Inflammatory macrophage treated with lipopolysaccharide for 1 hour (primary cell): Measurements from ENCODE around the gene EPC2.
"Not testable (repeated sequence)": the region's sequence is repeated elsewhere in the genome, so short reads cannot be mapped to it uniquely, and the experiment has no call there.

Source experiments
- DNase-seq, 2 donors: peaks; one replicate each; pipeline ENCODE4 v3.0.0-alpha.2; 2020 to 2022

EPC2 gene

GRCh38 chr2:148642112-148642744 lies 2.3 kb upstream of the EPC2 start:
- no peak for DNase-seq

DNA sequence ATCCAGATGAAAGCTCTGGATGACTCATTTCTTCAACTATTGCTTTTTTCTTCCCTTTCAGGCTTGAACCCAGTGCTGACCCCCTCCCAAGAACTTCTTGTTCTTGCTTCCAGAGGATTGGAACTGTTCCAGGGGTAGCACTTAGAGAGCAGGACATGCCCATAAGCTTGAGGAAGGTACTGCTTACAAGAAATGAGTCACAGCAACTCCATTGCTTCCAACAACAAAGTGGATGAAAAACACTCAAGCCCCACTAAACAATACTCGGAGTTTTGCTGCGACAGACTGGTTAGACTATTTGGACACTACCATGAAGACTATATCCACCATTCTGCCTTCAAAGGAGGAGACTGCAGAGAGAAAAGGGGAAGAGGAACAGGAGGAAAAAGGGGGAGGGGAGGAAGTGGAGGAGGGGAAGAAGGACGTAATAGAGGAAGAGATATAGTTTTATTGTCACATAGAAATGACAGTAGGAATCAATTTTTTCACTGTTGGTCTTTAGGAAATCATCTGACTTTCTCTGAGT lies 1.6 kb upstream of the EPC2 start:
- peak in 1 of 2 donors; percentile 65 for DNase-seq

DNA sequence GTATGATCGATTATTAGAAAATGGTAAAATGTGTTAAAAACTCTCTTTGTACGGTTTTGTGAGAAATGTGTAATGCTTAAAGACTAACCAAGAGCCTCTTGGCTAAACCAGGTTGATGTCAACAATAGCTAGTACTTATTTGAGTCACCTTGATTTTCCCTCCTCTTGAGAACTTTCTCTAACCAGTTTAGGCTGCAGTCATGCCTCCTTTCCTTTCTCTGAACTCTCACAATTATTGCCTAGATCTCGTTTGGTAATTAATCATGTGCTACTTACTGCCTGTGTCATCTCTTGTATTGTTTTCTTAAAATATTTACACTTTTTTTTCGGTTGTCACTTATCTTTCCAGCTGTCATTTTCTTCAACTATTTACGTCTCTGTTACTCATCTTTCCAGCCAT lies 1.1 kb upstream of the EPC2 start:
- peak in 1 of 2 donors; percentile 22 for DNase-seq

DNA sequence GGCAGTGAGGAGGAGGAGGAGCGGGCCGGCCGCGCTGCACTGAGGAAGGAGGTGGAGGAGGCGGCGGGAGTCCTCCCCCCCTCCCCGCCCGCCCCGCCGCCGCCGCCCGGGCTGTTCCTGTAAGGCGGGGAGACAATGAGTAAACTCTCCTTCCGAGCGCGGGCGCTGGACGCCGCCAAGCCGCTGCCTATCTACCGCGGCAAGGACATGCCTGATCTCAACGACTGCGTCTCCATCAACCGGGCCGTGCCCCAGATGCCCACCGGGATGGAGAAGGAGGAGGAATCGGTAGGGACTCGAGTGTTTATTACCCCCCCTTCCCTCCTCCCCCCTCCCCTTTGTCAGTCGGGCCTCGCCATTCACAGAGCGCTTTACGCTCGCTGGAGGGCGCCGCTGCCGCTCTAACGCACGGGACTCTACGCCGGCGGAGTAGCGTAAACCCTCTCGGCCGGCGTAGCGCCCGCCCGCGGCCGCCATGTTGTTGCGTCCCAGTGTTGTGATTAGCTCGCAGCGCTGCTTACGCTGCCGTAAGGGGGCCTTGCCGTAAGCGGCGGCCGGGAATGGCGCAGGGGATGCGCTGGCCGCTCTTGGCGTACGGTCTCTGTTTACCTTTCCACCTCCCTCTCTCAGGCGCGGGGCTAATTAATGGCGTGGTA lies 460 bp downstream of the EPC2 start:
- peak; percentile 86 to 96 for DNase-seq

GRCh38 chr2:148645539-148646230 lies 1.1 kb downstream of the EPC2 start:
- DNase-seq = peak in 1 of 2 donors; percentile 78

GRCh38 chr2:148646231-148646559 lies 1.6 kb downstream of the EPC2 start:
- DNase-seq = peak in 1 of 2 donors; percentile 83

DNA sequence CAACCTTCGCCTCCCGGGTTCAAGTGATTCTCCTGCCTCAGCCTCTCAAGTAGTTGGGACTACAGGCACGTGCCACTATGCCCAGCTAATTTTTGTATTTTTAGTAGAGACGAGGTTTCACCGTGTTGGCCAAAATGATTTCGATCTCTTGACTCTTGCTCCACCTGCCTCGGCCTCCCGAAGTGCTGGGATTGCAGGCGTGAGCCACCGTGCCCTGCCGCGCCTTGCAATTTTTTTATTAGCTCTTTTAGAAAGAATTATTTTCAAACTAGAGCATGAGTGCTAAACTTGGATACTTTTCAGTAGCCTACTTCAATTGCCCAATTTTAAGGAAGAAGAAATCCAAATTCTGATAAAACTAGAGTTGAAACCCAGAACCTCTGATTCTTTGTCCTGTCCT lies 3.2 kb downstream of the EPC2 start:
- not testable (repeated sequence) for DNase-seq

- no peak for DNase-seq
These were observed 5.4 kb downstream of the EPC2 start for GRCh38 chr2:148649936-148650335.

DNA sequence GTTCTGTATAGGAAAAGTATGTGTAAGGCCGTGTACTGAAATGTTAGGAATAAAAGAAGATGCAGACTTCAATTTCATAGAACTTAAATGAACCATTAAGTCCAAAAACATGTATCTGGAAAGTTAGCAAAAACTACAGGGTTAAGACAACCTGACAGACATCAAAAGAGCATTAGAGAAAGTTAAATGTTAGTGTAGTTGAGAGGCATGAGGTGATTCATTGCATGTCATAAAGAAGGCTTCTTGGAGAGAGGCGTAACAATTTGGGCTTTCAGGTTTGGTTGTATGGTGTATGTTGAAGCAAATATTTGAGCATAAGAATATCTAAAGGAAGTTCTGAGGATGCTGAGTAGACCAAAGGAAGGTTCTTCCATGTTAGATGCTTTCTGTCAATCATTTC lies 6.3 kb downstream of the EPC2 start:
- DNase-seq = no peak

DNA sequence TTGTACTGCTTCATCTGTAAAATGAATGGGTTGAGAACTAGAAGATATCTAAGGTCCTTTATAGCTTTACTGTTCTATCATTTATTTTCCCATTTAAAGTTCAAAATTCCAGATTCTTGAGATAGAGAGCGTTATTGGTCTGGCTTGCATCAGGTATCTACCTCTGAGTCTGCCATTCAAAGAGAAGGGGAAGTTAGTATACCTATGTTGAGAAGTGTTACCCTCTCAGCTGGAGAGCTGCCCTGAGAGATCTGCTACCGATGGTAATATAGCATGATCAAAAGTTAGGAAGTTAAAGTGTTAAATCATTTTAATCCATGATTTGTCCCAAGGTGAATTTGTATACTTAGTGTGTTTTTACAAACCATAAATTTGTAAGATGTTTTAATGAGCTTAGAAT lies 7.4 kb downstream of the EPC2 start:
- no peak for DNase-seq

DNA sequence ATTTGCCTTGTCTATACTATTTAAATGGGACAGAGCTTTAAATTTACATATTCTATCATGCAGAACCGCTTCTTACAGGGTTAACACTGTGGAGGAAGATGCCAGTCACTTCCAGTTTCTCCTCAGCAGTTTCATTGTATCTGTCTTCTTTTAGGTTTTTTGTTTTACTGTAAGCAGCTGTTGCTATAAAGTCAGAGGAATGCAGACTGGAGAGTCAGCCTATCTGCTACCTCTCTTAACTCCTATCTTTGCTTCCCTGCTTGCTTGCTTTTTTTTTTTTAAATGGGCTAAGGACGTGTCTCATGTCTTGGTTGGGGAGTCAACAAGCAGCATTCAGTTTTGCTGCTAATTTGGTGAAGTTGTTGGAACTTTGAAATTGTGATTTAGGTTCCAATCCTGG lies 8.9 kb downstream of the EPC2 start:
- DNase-seq = no peak

- no peak for DNase-seq
These were observed 9.9 kb downstream of the EPC2 start for GRCh38 chr2:148654435-148654834.

DNA sequence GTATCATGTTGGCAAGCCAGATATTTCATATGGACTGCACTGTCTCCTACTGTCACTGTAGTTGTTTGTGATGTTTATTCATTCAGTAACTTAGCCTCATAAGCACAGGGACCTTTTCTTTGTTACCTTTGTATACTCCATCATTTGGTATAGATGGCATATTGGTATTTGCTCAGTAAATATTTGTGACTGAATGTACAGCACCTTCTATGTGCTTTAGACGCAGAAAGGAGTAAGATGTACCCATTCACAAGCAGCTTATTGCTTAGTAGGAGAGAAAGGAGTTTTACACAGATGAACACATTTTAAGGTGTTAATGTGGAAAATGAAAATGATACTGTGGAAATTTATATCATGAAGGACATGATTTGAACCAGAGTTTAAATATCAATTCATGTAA lies 12.0 kb downstream of the EPC2 start:
- no peak for DNase-seq

DNA sequence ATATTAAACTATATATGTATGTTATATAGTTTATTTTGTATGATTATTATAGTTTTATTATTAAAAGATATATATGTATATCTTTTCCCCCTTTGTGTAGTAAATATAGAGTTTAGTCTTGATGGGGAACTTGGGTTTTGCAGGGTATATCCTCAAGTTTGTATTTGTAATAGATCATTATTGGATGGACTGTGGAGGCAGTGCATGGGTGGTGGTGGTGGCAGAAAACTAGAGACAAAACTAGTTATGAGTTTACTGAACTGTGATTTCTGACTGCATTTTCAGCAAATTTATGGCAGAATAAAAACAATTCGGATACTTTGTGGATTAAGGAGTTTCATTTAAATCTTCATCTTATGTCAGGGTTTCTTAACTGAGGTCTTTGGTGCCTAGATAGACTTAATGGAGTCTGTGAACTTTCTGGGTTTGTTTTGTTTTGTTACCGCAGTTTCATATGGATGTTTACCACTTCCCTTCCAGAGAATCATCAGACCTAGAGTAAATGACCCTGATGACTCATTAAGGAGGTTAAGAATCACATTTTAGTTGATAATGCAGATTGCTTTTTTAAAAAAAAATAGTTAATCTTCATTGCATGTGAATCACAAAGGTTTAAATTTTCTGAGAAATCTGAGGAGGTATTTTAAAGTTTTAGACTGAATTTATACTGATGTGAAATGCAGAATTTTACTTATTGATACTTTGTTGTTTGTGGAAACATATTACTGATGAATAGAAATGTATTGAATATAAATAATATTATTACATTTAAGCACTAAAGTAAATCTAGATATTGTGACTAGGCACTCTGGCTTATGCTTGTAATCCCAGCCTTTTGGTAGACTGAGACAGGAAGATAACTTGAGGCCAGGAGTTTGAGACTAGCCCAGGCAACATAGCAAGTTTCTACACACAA lies 14.5 kb downstream of the EPC2 start:
- DNase-seq = peak; percentile 54 to 77

DNA sequence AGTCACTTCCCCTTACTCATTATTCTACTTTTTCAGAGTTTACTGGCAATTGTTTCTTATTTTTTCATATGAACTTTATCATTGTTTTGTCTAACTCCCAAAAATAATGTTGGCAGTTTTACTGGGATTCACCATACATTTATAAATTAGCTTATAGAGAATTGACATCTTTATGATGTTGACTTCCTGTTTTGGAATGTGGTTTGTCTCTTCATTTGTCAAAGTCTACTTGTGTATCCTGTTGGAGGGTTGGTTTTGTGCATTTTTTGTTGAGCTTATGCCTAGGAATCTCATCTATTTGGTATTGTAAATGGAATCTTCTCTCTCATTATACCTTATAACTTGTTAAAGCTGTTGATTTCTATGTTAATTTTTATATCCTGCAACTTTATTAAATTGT lies 16.4 kb downstream of the EPC2 start:
- DNase-seq = no peak

GRCh38 chr2:148662332-148662731 lies 17.8 kb downstream of the EPC2 start:
- not testable (repeated sequence) for DNase-seq

GRCh38 chr2:148664229-148664628 lies 19.7 kb downstream of the EPC2 start:
- no peak for DNase-seq

GRCh38 chr2:148666555-148666954 lies 22.0 kb downstream of the EPC2 start:
- no peak for DNase-seq

DNA sequence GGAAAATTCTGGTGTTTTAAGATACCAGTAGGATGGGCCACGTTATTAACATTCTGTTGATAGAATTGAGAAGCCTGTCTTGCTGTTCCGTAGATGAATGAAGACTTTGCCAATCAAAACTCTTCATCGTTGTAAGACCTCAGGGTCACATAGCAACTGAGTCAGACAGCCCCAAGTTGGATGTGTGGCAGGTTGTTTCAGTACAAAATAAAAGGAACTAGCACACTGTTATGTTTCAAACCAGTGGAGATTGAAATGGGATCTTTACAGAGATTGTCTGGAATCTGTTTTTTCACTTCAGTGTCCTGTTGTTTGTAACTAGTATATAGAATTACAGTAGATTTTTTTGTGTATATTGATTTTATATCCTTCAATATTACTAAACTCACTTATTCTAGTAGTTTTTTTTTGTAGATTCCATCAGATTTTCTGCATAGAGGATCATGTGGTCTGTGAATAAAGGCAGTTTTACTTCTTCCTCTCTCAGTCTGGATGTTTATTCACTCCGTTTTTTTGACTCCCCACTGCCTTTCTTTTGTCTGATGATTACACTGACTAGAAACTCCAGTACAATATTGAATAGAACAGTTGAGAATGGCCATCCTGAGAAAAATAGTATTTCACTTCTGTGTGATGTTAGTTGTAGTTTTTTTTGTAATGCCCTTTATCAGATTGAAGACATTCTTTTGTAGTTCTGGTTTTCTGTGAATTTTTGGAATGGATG lies 22.7 kb downstream of the EPC2 start:
- DNase-seq = no peak

GRCh38 chr2:148670773-148671172 lies 26.2 kb downstream of the EPC2 start:
- DNase-seq = no peak

- peak in 1 of 2 donors; percentile 28 for DNase-seq
These were observed 29.8 kb downstream of the EPC2 start for GRCh38 chr2:148674063-148675020.
